Sigmoid colon (tissue), 7 donors: ENCODE data around the gene KRTAP12-2. TPM values are rescaled to one million over a fixed set of nuclear protein-coding genes. Genes with fewer than 3 reads are reported as not detected.

ENCODE experiments used
- DNase-seq: peaks from one replicate; pipeline ENCODE4 v3.0.0-alpha.2; 2019
- H3K27ac ChIP-seq, 4 donors: fragments of 200-600 bp; sonication (generic); one replicate each; pipeline ENCODE4 v1.5.1; 2016 to 2019; ENCODE audit warnings: mild to moderate bottlenecking in 1 of 4
- H3K27me3 ChIP-seq, 3 donors: fragments of 200-600 bp; sonication (generic); one replicate each; pipeline ENCODE4 v1.5.1; 2019; ENCODE audit warnings: mild to moderate bottlenecking in 1 of 3
- H3K36me3 ChIP-seq, 4 donors: fragments of 200-600 bp; sonication (generic); one replicate each; pipeline ENCODE4 v1.5.1; 2016 to 2019
- H3K4me1 ChIP-seq, 4 donors: fragments of 200-600 bp; sonication (generic); one replicate each; pipeline ENCODE4 v1.5.1; 2017 to 2019
- H3K4me3 ChIP-seq, 4 donors: fragments of 200-600 bp; sonication (generic); one replicate each; pipeline ENCODE4 v1.5.1; 2017 to 2019; ENCODE audit warnings: mild to moderate bottlenecking in 2 of 4, moderate library complexity in 1 of 4
- H3K9me3 ChIP-seq, 4 donors: fragments of 200-600 bp in 3 of 4; sonication (generic) in 3 of 4; one replicate each; pipeline versions ENCODE4 v1.5.1 to v1.6.1; 2013 to 2019
- EP300 ChIP-seq, 4 donors: sonication (generic); formaldehyde crosslinking; IDR thresholded peaks; one replicate each; pipeline ENCODE4 v1.6.1; 2017; ENCODE audit warnings: antibody characterized with exemption in 4 of 4
- POLR2A ChIP-seq, 2 donors: fragments of 450-650 bp; IDR thresholded peaks; one replicate each; pipeline ENCODE4 v1.6.1; 2016; ENCODE audit warnings: antibody characterized with exemption in 2 of 2, mild to moderate bottlenecking in 2 of 2, moderate library complexity in 2 of 2
- POLR2AphosphoS5 ChIP-seq, 4 donors: sonication (generic); formaldehyde crosslinking; IDR thresholded peaks; one replicate each; pipeline ENCODE4 v1.6.1; 2017; ENCODE audit warnings: antibody characterized with exemption in 4 of 4
- WGBS, 2 donors: extraction: QIAGEN DNeasy Blood & Tissue Kit; methylation state at CpG; one replicate each; pipeline ENCODE4 v1.1.7; 2013; 5-methylcytosine and 5-hydroxymethylcytosine counted together
- intact Hi-C: fragments of 100-400 bp; cut with DNase I; formaldehyde crosslinking; loops from one replicate; pipeline ENCODE4 v1.15.1; 2023
- polyA plus RNA-seq, 3 donors: library from polyadenylated mRNA; stranded (reverse); fragments of 200-250 nt; gene quantifications; one replicate each; pipeline ENCODE4 v1.2.3, GENCODE V29; 2013
- total RNA-seq, 4 donors: library from RNA; depleted of rRNA; stranded (reverse); fragments of >200 nt; gene quantifications; one replicate each; pipeline ENCODE4 v1.1.0, GENCODE V29; 2016
- TF ChIP-seq, protein P1 (sequence below), 4 experiments: fragments of 450-650 bp in 3 of 4; fragments of 200-600 bp in 1 of 4; IDR thresholded peaks; one replicate each; pipeline ENCODE4 v1.5.1; 2016 to 2019; ENCODE audit warnings: antibody characterized with exemption in 4 of 4, mild to moderate bottlenecking in 3 of 4, moderate library complexity in 2 of 4
- donor health status: healthy with polysubstance abuse.
- donor health status: Bipolar disorder and iron deficiency.
- donor health status: healthy.

KRTAP12-2 gene
- total and polyA plus RNA-seq, 7 donors = not detected

DNA sequence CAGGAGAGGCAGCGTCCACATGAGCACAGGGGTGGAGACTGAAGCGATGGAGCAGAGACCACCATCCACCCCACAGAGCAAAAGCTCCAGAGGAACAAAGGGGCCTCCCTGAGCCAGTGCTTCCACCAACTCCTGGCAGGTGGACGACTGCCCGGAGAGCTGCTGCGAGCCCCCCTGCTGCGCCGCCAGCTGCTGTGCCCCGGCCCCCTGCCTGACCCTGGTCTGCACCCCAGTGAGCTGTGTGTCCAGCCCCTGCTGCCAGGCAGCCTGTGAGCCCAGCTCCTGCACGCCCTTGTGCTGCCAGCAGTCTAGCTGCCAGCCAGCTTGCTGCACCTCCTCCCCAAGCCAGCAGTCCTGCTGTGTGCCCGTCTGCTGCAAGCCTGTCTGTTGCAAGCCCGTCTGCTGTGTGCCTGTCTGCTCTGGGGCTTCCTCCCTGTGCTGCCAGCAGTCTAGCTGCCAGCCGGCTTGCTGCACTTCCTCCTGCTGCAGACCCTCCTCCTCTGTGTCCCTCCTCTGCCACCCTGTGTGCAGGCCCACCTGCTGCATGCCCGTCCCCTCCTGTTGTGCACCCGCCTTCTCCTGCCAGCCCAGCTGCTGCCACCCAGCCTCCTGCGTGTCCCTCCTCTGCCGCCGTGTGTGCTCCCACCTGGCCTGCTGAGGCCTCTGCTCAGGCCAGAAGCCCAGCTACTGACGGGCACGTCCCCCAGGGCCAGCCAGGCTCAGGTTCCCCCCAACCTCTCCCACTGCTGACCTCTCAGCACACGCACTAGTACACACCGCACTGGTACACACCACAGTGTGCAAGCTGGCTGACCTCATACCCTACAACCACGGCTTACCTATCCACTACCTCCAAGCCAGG lies 35.6 kb upstream of the KRTAP12-2 start:
- Histone ChIP-seq H3K4me3 (no peak overlapping the region), H3K27me3 (peaks cover 23 to 90% (median 71%) of the 10 kb centered on the region in 3 donors), H3K36me3 (no peaks in the 10 kb centered on the region), H3K4me1 (no peaks in the 10 kb centered on the region), H3K9me3 (no peaks in the 10 kb centered on the region), H3K27ac (no peak overlapping the region)
- 70 to 77% methylated on average over 22 of the region's 22 CpGs for whole genome bisulfite sequencing, 2 donors
- TF ChIP-seq EP300 (IDR thresholded peaks at IDR 0.05) (no peak), POLR2AphosphoS5 (IDR thresholded peaks at IDR 0.05) (no peak), POLR2A (IDR thresholded peaks at IDR 0.05) (no peak)
- TF ChIP-seq, protein P1, sequence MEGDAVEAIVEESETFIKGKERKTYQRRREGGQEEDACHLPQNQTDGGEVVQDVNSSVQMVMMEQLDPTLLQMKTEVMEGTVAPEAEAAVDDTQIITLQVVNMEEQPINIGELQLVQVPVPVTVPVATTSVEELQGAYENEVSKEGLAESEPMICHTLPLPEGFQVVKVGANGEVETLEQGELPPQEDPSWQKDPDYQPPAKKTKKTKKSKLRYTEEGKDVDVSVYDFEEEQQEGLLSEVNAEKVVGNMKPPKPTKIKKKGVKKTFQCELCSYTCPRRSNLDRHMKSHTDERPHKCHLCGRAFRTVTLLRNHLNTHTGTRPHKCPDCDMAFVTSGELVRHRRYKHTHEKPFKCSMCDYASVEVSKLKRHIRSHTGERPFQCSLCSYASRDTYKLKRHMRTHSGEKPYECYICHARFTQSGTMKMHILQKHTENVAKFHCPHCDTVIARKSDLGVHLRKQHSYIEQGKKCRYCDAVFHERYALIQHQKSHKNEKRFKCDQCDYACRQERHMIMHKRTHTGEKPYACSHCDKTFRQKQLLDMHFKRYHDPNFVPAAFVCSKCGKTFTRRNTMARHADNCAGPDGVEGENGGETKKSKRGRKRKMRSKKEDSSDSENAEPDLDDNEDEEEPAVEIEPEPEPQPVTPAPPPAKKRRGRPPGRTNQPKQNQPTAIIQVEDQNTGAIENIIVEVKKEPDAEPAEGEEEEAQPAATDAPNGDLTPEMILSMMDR (IDR thresholded peaks at IDR 0.05) = no peak
- DNase-seq = no peak
- intact Hi-C loops = no loop called here

DNA sequence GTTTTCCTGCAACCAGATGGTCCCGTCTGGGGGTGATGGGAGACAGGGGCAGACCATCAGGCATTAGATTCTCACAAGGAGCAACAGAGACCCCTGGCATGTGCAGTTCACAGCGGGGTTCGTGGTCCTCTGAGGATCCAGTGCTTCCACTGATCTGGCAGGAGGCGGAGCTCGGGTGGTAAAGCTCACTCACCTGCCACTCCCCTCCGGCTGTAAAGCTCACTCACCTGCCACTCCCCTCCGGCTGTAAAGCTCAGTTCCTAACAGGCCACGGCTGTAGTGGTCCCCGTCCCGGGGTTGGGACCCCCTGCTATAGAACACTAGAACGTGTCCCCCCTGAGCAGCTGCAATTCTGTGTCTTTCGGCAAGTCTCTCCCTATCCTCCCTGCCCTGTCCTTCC lies 34.8 kb upstream of the KRTAP12-2 start:
- intact Hi-C loops = no loop called here

DNA sequence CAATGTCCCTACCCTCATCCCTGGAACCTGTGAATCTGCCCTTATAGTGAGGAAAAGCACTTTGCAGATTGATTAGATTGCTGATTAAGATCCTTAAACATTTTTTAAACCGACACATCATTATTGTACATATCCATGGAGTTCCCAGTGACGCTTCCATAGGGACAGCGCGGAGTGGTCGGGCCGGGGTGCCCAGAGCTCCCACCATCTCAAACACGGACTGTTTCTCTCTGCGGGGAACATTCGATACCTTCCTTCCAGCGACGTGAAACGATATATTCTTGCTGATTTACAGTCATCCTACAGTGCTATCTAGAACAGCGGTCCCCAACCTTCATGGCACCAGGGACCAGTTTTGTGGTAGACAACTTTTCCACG lies 34.3 kb upstream of the KRTAP12-2 start:
- TF ChIP-seq EP300 (IDR thresholded peaks at IDR 0.05) (no peak), POLR2A (IDR thresholded peaks at IDR 0.05) (no peak), POLR2AphosphoS5 (IDR thresholded peaks at IDR 0.05) (no peak)
- TF ChIP-seq, protein P1 (IDR thresholded peaks at IDR 0.05) = no peak
- Histone ChIP-seq H3K4me3 (no peak overlapping the region), H3K36me3 (no peaks in the 10 kb centered on the region), H3K4me1 (no peaks in the 10 kb centered on the region), H3K9me3 (no peaks in the 10 kb centered on the region), H3K27me3 (peaks cover 10 to 82% (median 59%) of the 10 kb centered on the region in 3 donors), H3K27ac (no peak overlapping the region)
- WGBS, 2 donors = 89% methylated on average over 14 of the region's 14 CpGs
- DNase-seq = no peak
- intact Hi-C loops = no loop called here

More for the DNA sequence above, 34.8 kb upstream of the KRTAP12-2 start:
- TF ChIP-seq EP300 (IDR thresholded peaks at IDR 0.05) (no peak), POLR2A (IDR thresholded peaks at IDR 0.05) (no peak), POLR2AphosphoS5 (IDR thresholded peaks at IDR 0.05) (no peak)
- TF ChIP-seq, protein P1 (IDR thresholded peaks at IDR 0.05) = no peak
- Histone ChIP-seq H3K27me3 (peaks cover 15 to 83% (median 64%) of the 10 kb centered on the region in 3 donors), H3K36me3 (no peaks in the 10 kb centered on the region), H3K27ac (no peak overlapping the region), H3K9me3 (no peaks in the 10 kb centered on the region), H3K4me1 (no peaks in the 10 kb centered on the region), H3K4me3 (no peak overlapping the region)
- WGBS, 2 donors = 7 to 20% methylated on average over 12 of the region's 12 CpGs
- no peak for DNase-seq

DNA sequence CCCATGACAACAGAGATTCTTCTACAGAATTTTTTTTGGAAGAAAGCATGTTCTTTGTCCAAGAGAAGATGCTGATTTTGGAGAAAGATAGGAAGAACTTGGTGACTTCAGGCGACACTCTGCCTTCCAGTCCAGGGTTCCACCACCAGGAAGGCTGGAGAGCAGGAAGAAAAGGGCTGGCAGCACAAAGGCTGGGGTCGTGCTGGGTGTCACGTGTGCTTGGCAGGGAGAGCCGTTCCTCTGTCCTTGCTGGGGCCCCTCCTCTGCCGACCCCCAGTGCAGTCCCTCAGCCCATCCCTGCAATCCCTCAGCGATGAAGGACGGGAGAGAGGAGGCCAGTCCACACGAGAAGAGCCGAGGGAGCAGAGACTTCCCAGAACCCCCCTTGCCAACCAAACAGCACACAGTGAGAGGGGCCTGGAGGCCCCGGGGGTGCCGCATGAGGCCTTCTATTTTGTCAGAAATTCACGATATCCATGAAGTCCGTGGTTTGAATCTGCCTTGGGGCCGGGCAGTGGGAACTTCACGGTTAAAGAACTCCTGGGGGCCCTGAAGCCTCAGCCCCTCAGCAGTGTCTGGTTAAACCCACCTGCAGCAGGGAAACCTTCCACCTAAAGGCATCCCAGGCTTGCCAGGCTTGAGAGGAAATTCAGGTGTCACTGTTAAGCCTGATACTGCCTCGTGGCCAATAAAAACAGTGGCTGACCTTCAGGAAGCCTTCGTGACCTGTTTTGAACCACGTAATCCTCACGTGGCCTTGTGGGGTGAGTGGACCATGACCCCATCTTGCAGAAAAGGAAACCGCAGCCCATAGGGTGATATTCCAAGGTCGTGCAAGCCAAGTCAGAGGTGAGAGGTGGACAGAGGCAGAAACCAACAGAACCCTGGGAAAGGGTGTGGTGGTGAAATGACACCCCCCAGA lies 33.6 kb upstream of the KRTAP12-2 start:
- Histone ChIP-seq H3K36me3 (no peaks in the 10 kb centered on the region), H3K4me1 (no peaks in the 10 kb centered on the region), H3K4me3 (no peak overlapping the region), H3K27me3 (peaks cover 10 to 83% (median 57%) of the 10 kb centered on the region in 3 donors), H3K27ac (no peak overlapping the region), H3K9me3 (no peaks in the 10 kb centered on the region)
- intact Hi-C loops = no loop called here
- DNase-seq = no peak
- 51 to 55% methylated on average over 21 of the region's 21 CpGs for WGBS, 2 donors
- TF ChIP-seq POLR2A (IDR thresholded peaks at IDR 0.05) (no peak), EP300 (IDR thresholded peaks at IDR 0.05) (no peak), POLR2AphosphoS5 (IDR thresholded peaks at IDR 0.05) (no peak)
- TF ChIP-seq, protein P1 (IDR thresholded peaks at IDR 0.05) = no peak
